Spleen (tissue), 11 donors: ENCODE results near the gene CNN3. TPM values are rescaled to one million over a fixed set of nuclear protein-coding genes. Genes with fewer than 3 reads are reported as not detected.

Experiments
- DNase-seq: peaks from one replicate; pipeline ENCODE4 v3.0.0-alpha.2; 2020
- H3K27ac ChIP-seq, 8 donors: fragments of 200-600 bp; sonication (generic) in 7 of 8; 1 replicate in 4 of 8; 2 replicates in 4 of 8; pipeline versions ENCODE4 v1.5.0 to v1.8.0; 2016 to 2021; ENCODE audit warnings: inconsistent platforms in 4 of 8, mild to moderate bottlenecking in 4 of 8, moderate library complexity in 1 of 8
- H3K27me3 ChIP-seq, 7 donors: fragments of 200-600 bp; sonication (generic) in 6 of 7; replicated peaks in 1 of 7; 1 replicate in 4 of 7; 2 replicates in 3 of 7; pipeline versions ENCODE4 v1.5.0 to v1.8.0; 2016 to 2021; ENCODE audit warnings: inconsistent platforms in 3 of 7, mild to moderate bottlenecking in 1 of 7
- H3K36me3 ChIP-seq, 6 donors: fragments of 200-600 bp; sonication (generic) in 5 of 6; 1 replicate in 4 of 6; 2 replicates in 2 of 6; pipeline versions ENCODE4 v1.5.0 to v1.8.0; 2016 to 2021; ENCODE audit warnings: inconsistent platforms in 2 of 6
- H3K4me1 ChIP-seq, 6 donors: fragments of 200-600 bp; sonication (generic) in 5 of 6; 1 replicate in 3 of 6; 2 replicates in 3 of 6; pipeline versions ENCODE4 v1.5.0 to v1.8.0; 2016 to 2021; ENCODE audit warnings: inconsistent platforms in 3 of 6
- H3K4me3 ChIP-seq, 8 donors: fragments of 200-600 bp; sonication (generic) in 7 of 8; 1 replicate in 4 of 8; 2 replicates in 4 of 8; pipeline versions ENCODE4 v1.5.0 to v1.8.0; 2016 to 2021; ENCODE audit warnings: inconsistent platforms in 4 of 8, mild to moderate bottlenecking in 4 of 8, moderate library complexity in 2 of 8
- H3K9me3 ChIP-seq, 8 donors: fragments of 200-600 bp; sonication (generic) in 7 of 8; 1 replicate in 4 of 8; 2 replicates in 4 of 8; pipeline versions ENCODE4 v1.5.0 to v1.8.0; 2016 to 2021; ENCODE audit warnings: inconsistent platforms in 4 of 8
- CTCF ChIP-seq, 11 experiments: fragments of 200-600 bp in 7 of 11; fragments of 450-650 bp in 4 of 11; sonication (generic) in 4 of 11; IDR thresholded peaks in 8 of 11; conservative IDR thresholded peaks in 3 of 11; 1 replicate in 7 of 11; 2 replicates in 4 of 11; pipeline versions ENCODE4 v1.4.0 to v1.8.0; 2016 to 2021; ENCODE audit warnings: antibody characterized with exemption in 11 of 11, inconsistent platforms in 4 of 11, mild to moderate bottlenecking in 1 of 11
- POLR2A ChIP-seq, 3 donors: fragments of 450-650 bp; IDR thresholded peaks; one replicate each; pipeline ENCODE4 v1.5.1; 2017; ENCODE audit warnings: antibody characterized with exemption in 3 of 3, mild to moderate bottlenecking in 1 of 3
- POLR2AphosphoS5 ChIP-seq, 3 donors: sonication (generic); formaldehyde crosslinking; IDR thresholded peaks; one replicate each; pipeline ENCODE4 v1.5.1; 2017; ENCODE audit warnings: antibody characterized with exemption in 3 of 3
- WGBS, 5 donors: extraction: QIAGEN DNeasy Blood & Tissue Kit in 3 of 5; methylation state at CpG; one replicate each; pipeline versions ENCODE4 v1.1.5 to v1.1.7; 2013 to 2018; 5-methylcytosine and 5-hydroxymethylcytosine counted together
- intact Hi-C: fragments of 100-400 bp; cut with DNase I; formaldehyde crosslinking; loops from one replicate; pipeline ENCODE4 v1.15.0; 2023; ENCODE audit warnings: low total_unique reads
- polyA plus RNA-seq, 3 donors: library from polyadenylated mRNA; stranded (reverse); fragments of 200-250 nt; gene quantifications; one replicate each; pipeline ENCODE4 v1.2.1, GENCODE V29; 2013
- total RNA-seq, 7 donors: library from RNA; depleted of rRNA in 3 of 7; stranded (reverse); fragments of >200 nt in 3 of 7; fragmentation: NEBNext Ultra II Directional in 4 of 7; extraction: Animal tissue kit (Norgen Biotek cat#: 25700) in 4 of 7; gene quantifications; one replicate each; pipeline versions ENCODE4 v1.1.0 to v1.2.1, GENCODE V29; 2016 to 2021
- donor health status: healthy with polysubstance abuse.
- donor health status: DM: no; HTN: no; CAD: no; lungs with moderate emphysema.
- donor health status: DM: no; HTN: no; CAD: no.
- donor health status: Bipolar disorder and iron deficiency.
- donor health status: healthy.
- donor health status: DM: no; HTN: no; CAD: no.
- donor health status: DM: yes; HTN: yes; CAD: no.

The CNN3 gene
- total and polyA plus RNA-seq, 10 donors: 27.4 to 124 (median 105) TPM

DNA sequence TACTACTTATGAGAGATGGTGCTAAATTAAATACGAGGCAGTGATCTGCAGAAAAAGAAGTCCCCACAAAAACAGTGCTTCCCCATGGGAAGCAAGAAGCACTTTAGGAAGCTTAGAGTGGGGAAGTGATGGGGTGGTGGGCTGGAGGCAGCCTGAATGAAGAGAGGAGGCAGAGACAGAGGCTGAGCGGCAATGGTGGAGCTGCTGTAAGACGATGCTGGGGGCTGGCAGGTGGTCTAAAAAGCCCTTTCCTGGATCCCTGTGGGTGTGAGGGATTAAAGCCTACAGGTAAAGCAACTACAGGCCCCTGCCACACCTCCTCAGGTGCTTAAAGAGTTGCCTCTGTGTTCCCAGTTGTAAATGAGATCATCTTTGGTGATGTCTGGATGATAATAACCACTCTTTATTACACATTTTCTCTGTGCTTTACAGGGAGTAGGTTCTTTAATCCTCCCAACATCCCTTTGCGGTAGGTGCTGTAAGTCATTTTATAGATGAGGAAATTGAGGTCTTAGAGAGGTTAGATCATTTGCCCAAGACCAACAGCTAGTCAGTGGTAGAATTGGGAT, 39.2 kb downstream of the CNN3 start:
- Histone ChIP-seq H3K27ac (no peak overlapping the region), H3K4me3 (no peak overlapping the region), H3K27me3 (no peaks in the 10 kb centered on the region), H3K4me1 (peaks cover 0 to 9% (median 6%) of the 10 kb centered on the region in 6 donors), H3K9me3 (no peaks in the 10 kb centered on the region), H3K36me3 (no peaks in the 10 kb centered on the region)
- no peak for DNase-seq
- TF ChIP-seq POLR2A (IDR thresholded peaks at IDR 0.05): no peak
- TF ChIP-seq CTCF (IDR thresholded peaks at IDR 0.05 in 8 of 11, conservative IDR thresholded peaks at IDR 0.05 in 3 of 11): no peak
- TF ChIP-seq POLR2AphosphoS5 (IDR thresholded peaks at IDR 0.05): no peak
- intact Hi-C loops: no loop called here
- WGBS, 5 donors: 79 to 87% (median 85%) methylated on average over 4 of the region's 4 CpGs

DNA sequence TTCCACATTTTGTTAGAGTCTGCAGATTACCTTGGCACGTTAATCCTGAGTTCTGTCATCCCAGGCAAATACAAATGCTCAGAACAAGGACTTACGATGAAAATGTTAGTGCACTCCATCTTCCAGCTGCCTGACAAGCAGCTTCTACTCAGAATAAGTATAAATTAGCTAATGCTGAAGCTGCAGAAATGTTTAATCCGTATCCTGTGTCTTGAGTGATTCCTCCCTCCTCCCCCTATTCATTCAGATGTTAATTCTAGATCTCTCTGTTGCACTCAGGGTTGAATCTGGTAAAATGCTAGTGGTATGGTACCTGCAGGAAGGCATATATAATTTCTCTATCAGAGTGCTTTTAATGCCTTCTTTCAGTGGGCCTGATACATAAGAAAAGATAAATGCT, 39.8 kb downstream of the CNN3 start:
- intact Hi-C loops: no loop called here
- no peak for DNase-seq
- Histone ChIP-seq H3K4me3 (no peak overlapping the region), H3K36me3 (no peaks in the 10 kb centered on the region), H3K9me3 (no peaks in the 10 kb centered on the region), H3K4me1 (peaks cover 0 to 9% (median 6%) of the 10 kb centered on the region in 6 donors), H3K27ac (no peak overlapping the region), H3K27me3 (no peaks in the 10 kb centered on the region)
- TF ChIP-seq POLR2A (IDR thresholded peaks at IDR 0.05) (no peak), CTCF (IDR thresholded peaks at IDR 0.05 in 8 of 11, conservative IDR thresholded peaks at IDR 0.05 in 3 of 11) (no peak), POLR2AphosphoS5 (IDR thresholded peaks at IDR 0.05) (no peak)
- 67 to 82% (median 74%) methylated on average over 3 of the region's 3 CpGs for WGBS, 5 donors

DNA sequence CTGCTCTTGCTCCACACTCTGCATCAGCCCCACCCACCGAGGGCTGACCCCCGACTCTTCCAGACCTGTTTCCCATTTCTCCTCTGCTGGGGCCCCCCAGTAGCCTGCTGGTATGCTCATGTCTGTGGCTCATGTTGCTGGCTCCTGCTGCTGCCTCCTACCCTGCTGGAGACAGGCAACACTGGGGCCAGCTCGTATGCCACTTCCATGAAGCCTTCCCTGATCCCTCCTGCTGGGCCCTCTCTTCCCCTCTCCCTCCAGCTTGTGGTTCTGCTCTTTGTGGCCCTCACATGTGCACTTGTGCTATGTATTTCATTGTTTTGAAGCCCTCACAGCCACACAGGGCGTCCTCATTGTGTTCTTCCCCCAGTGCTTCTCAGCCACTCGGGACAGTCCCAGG, 40.5 kb downstream of the CNN3 start:
- H3K27me3 ChIP-seq: no peaks in the 10 kb centered on the region
- no peaks in the 10 kb centered on the region for H3K36me3 ChIP-seq
- peaks cover 0 to 9% (median 6%) of the 10 kb centered on the region in 6 donors for H3K4me1 ChIP-seq
- no peak for TF ChIP-seq CTCF (IDR thresholded peaks at IDR 0.05 in 8 of 11, conservative IDR thresholded peaks at IDR 0.05 in 3 of 11)
- no peak for TF ChIP-seq POLR2AphosphoS5 (IDR thresholded peaks at IDR 0.05)
- TF ChIP-seq POLR2A (IDR thresholded peaks at IDR 0.05): no peak
- DNase-seq: no peak
- WGBS, 5 donors: 68 to 85% (median 79%) methylated on average over 5 of the region's 5 CpGs
- H3K4me3 ChIP-seq: no peak overlapping the region
- H3K9me3 ChIP-seq: no peaks in the 10 kb centered on the region
- intact Hi-C loops: no loop called here
- no peak overlapping the region for H3K27ac ChIP-seq

GRCh38 chr1:94884507-94884906, 42.4 kb downstream of the CNN3 start:
- no peak overlapping the region for H3K27ac ChIP-seq
- WGBS, 5 donors: 79 to 94% (median 90%) methylated on average over 6 of the region's 6 CpGs
- H3K4me3 ChIP-seq: no peak overlapping the region
- no peak for DNase-seq
- intact Hi-C loops: no loop called here
- no peaks in the 10 kb centered on the region for H3K36me3 ChIP-seq
- no peaks in the 10 kb centered on the region for H3K9me3 ChIP-seq
- H3K27me3 ChIP-seq: no peaks in the 10 kb centered on the region
- H3K4me1 ChIP-seq: peaks cover 0 to 9% (median 6%) of the 10 kb centered on the region in 6 donors
- TF ChIP-seq CTCF (IDR thresholded peaks at IDR 0.05 in 8 of 11, conservative IDR thresholded peaks at IDR 0.05 in 3 of 11) (no peak), POLR2A (IDR thresholded peaks at IDR 0.05) (no peak), POLR2AphosphoS5 (IDR thresholded peaks at IDR 0.05) (no peak)
